NCI-H69 (cell line): Measurements from ENCODE around the gene CUL1.

Source experiments
- DNase-seq: peaks from one replicate; lab custom pipeline; 2025; lab: John Stamatoyannopoulos, UW

The CUL1 gene

GRCh38 chr7:148804343-148805235 lies 105.9 kb downstream of the CUL1 start:
- DNase-seq: peak; percentile 13

- no peak for DNase-seq
Measured at GRCh38 chr7:148806187-148806586, 107.5 kb downstream of the CUL1 start.

GRCh38 chr7:148807436-148807835 lies 108.7 kb downstream of the CUL1 start:
- DNase-seq: no peak

DNA sequence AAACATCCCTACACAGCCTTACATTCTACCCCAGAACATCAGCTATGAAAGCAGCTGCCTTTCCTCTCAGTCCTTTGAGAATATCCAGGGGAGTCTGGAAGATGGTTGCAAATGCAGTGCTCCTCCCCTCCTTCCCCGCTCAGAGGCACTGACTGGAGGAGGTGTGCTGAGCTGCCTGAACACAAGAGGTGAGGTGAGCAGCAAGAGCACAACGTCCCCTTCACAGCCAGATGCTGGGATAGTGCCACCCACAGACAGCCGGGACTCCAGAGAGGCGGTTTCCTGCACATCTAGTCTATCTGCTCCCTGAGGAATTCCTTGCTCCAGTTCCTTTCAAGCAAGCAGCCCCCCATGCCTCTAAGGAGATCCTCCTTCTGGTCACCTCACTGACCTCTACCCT lies 111.2 kb downstream of the CUL1 start:
- DNase-seq: no peak

- DNase-seq: no peak
Measured at GRCh38 chr7:148811892-148812291, 113.2 kb downstream of the CUL1 start.

GRCh38 chr7:148813890-148814289 lies 115.2 kb downstream of the CUL1 start:
- DNase-seq: no peak

- DNase-seq: no peak
Measured at GRCh38 chr7:148814922-148815559, 116.3 kb downstream of the CUL1 start.

GRCh38 chr7:148815612-148816011 lies 116.9 kb downstream of the CUL1 start:
- DNase-seq: peak; percentile 38

- no peak for DNase-seq
Measured at GRCh38 chr7:148819697-148820360, 121.1 kb downstream of the CUL1 start.

DNA sequence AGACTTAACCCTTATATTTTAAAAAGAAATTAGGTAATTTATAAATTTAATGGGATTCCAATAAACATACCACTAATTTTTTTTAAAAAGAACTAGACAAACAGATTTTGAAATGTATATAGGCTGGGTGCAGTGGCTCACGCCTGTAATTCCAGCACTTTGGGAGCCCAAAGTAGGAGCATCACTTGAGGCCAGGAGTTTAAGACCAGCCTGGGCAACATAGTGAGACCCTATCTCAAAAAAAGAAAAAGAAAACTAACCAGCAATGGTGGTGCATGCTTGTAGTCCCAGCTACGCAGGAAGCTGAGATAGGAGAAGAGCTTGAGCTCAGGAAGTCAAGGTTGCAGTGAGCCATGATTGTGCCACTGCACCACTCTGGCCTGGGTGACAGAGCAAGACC lies 122.7 kb downstream of the CUL1 start:
- DNase-seq: no peak

- no peak for DNase-seq
Measured at GRCh38 chr7:148824864-148825263, 126.2 kb downstream of the CUL1 start.

DNA sequence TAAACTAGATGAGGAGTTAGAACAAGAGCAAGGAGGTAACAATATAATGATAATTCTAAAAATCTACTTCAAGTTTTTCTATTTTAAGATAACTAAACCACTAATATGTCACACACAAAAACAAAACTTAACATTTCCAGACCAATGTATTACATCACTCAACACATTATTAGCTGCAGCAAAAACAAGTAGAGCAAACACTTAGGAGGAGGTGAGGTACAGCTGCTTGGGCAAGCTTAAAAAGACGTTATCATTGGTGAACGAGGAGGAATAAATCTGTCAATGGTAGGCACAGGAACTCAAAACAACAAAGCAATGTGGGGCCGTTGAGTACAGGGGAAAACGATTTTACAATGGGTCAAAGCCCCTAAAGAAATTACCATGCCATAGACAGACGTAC lies 126.6 kb downstream of the CUL1 start:
- DNase-seq: no peak

GRCh38 chr7:148828965-148829364 lies 130.3 kb downstream of the CUL1 start:
- DNase-seq: no peak

GRCh38 chr7:148830897-148831692 lies 132.4 kb downstream of the CUL1 start:
- DNase-seq: no peak

GRCh38 chr7:148831782-148832181 lies 133.1 kb downstream of the CUL1 start:
- no peak for DNase-seq

GRCh38 chr7:148834605-148835004 lies 135.9 kb downstream of the CUL1 start:
- DNase-seq: no peak

DNA sequence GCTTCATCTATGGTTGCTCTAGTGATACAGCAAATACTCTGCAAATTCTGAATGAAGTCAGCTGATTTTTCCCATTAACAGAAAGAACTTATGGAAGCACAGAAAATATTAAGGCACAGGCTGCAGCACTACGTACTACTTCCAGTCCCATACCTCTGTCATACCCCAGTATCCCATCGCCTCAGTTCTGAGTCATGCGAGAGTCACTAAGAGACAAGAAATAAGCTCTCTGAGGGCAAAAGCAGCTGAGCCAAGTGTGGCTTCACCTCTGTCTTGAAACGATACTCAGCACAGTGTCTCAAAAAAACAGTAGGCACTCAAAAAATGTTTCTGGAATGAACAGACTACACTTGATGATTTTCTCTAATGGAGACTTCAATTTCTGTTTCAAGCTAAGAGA lies 137.2 kb downstream of the CUL1 start:
- no peak for DNase-seq

DNA sequence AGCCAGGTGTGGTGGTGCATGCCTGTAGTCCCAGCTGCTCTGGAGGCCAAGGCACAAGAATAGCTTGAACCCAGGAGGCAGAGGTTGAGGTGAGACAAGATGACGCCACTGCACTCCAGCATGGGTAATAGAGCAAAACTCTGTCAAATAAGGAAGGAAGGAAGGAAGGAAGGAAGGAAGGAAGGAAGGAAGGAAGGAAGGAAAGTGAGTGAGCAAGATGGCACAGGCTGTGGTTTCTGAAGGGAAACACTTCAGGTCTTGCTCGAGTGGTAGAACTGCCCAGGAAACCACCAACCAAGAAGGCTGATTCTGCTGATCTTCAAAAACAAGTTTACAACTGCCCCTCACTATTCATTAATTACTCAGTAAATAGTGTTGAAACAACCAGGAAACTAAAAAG lies 140.2 kb downstream of the CUL1 start:
- DNase-seq: no peak

DNA sequence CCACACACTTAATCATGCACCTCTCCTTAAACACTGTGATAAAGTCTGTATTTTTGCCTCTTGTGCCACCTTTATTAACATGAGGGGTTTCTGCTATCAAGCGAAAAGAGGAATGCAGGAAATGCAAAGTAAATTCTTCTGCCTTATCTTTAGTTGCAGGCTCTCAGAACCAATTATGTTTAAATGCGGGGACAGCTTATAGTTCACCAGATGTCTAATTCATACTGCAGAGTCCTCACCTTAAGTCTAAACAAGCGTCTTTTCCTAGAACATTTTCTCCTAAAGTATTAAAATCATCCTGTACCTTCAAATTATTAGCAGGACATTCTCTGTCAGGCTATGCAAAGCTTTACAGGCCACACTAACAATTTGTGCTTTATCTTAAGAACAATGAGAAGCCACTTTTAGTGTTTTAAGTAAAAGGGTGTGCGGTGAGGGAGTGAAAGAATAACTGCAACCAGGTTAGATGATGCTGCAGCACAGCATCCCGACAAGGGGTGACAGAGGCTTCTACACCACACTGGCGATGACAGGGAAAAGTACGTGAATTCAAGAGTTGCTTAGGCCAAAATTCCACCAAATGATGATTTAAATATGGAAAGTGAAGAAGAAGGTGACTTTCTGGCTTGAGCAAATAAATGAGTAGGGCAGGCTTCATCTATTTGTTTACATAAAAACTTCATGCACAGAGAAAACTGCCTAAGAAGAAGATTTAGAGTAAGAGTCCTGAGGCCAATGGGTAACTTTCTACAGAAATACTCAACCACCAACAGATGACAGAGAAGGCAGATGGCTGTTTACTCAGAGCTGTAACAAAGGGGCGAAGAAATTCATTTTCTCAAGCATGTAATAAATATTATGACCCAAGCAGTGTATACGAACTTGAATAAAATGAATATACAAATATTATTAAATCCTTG lies 149.4 kb downstream of the CUL1 start:
- no peak for DNase-seq

- DNase-seq: no peak
Measured at GRCh38 chr7:148849393-148850098, 150.8 kb downstream of the CUL1 start.
